ENCODE results near the gene BTN3A1.

Gene BTN3A1

DNA sequence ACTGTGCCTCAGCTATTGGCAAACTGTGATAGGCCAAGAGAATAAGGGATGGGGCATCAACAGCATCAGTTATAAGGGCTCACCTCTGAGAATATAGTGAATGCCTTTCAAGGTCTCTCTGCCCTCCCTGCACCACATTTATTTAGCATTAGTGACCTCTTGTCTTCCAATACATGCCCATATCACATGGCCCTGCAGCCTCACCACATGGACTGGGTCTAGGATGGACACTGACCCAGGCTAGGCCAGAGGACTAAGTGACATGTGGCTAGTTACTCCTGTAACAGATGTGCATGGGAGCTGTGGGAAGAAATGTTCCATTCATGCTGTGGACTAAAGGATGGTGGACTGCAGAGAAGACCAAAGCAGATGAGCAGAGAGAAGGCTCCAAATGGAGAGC, 22.3 kb upstream of the BTN3A1 start:
- no peak overlapping the region for H3K4me3 ChIP-seq (replicated peaks; ENCODE audit: insufficient read depth, low read length)
- TF ChIP-seq POLR2AphosphoS5 (IDR thresholded peaks at IDR 0.05; ENCODE audit: low read depth) (no peak), GABPA (IDR thresholded peaks at IDR 0.05; ENCODE audit: low read depth) (no peak), SPI1 (IDR thresholded peaks at IDR 0.05; ENCODE audit: borderline replicate concordance, low read depth) (no peak)
- TF ChIP-seq, protein P1, sequence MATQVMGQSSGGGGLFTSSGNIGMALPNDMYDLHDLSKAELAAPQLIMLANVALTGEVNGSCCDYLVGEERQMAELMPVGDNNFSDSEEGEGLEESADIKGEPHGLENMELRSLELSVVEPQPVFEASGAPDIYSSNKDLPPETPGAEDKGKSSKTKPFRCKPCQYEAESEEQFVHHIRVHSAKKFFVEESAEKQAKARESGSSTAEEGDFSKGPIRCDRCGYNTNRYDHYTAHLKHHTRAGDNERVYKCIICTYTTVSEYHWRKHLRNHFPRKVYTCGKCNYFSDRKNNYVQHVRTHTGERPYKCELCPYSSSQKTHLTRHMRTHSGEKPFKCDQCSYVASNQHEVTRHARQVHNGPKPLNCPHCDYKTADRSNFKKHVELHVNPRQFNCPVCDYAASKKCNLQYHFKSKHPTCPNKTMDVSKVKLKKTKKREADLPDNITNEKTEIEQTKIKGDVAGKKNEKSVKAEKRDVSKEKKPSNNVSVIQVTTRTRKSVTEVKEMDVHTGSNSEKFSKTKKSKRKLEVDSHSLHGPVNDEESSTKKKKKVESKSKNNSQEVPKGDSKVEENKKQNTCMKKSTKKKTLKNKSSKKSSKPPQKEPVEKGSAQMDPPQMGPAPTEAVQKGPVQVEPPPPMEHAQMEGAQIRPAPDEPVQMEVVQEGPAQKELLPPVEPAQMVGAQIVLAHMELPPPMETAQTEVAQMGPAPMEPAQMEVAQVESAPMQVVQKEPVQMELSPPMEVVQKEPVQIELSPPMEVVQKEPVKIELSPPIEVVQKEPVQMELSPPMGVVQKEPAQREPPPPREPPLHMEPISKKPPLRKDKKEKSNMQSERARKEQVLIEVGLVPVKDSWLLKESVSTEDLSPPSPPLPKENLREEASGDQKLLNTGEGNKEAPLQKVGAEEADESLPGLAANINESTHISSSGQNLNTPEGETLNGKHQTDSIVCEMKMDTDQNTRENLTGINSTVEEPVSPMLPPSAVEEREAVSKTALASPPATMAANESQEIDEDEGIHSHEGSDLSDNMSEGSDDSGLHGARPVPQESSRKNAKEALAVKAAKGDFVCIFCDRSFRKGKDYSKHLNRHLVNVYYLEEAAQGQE (IDR thresholded peaks at IDR 0.05; ENCODE audit: insufficient replicate concordance, low read depth): no peak
- TF ChIP-seq, protein P2, sequence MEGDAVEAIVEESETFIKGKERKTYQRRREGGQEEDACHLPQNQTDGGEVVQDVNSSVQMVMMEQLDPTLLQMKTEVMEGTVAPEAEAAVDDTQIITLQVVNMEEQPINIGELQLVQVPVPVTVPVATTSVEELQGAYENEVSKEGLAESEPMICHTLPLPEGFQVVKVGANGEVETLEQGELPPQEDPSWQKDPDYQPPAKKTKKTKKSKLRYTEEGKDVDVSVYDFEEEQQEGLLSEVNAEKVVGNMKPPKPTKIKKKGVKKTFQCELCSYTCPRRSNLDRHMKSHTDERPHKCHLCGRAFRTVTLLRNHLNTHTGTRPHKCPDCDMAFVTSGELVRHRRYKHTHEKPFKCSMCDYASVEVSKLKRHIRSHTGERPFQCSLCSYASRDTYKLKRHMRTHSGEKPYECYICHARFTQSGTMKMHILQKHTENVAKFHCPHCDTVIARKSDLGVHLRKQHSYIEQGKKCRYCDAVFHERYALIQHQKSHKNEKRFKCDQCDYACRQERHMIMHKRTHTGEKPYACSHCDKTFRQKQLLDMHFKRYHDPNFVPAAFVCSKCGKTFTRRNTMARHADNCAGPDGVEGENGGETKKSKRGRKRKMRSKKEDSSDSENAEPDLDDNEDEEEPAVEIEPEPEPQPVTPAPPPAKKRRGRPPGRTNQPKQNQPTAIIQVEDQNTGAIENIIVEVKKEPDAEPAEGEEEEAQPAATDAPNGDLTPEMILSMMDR (IDR thresholded peaks at IDR 0.05; ENCODE audit: insufficient read depth, low read length): no peak
- H3K27me3 ChIP-seq (ENCODE audit: insufficient read depth, poor library complexity, severe bottlenecking): no peaks in the 10 kb centered on the region
- DNase-seq (ENCODE audit: low read depth in 1 of 2, low spot score in 1 of 2): no peak
- H3K27ac ChIP-seq (replicated peaks): no peak overlapping the region

DNA sequence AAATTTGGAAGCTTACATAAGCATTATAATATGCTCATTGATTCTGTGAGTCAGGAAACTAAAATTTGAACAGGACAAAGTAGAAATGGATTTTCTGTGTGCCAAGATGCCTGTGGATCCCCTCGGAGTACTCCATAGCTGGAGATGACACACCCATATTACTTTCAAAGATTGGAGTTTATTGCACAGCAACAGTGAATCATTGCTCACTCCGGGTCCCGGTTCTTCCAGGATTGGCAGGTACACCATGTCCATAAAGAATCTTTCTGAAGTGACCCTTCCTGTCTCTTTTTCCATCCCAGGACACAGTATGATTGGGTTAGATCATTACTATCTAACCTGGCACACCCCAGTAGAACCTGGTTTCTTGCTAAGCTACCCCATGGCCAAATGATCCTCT, 21.8 kb upstream of the BTN3A1 start:
- no peak overlapping the region for H3K4me3 ChIP-seq (replicated peaks; ENCODE audit: insufficient read depth, low read length)
- H3K27ac ChIP-seq (replicated peaks): no peak overlapping the region
- TF ChIP-seq, protein P2 (IDR thresholded peaks at IDR 0.05; ENCODE audit: insufficient read depth, low read length): no peak
- TF ChIP-seq, protein P1 (IDR thresholded peaks at IDR 0.05; ENCODE audit: insufficient replicate concordance, low read depth): no peak
- TF ChIP-seq GABPA (IDR thresholded peaks at IDR 0.05; ENCODE audit: low read depth) (no peak), POLR2AphosphoS5 (IDR thresholded peaks at IDR 0.05; ENCODE audit: low read depth) (no peak), SPI1 (IDR thresholded peaks at IDR 0.05; ENCODE audit: borderline replicate concordance, low read depth) (no peak)
- H3K27me3 ChIP-seq (ENCODE audit: insufficient read depth, poor library complexity, severe bottlenecking): no peaks in the 10 kb centered on the region
- no peak for DNase-seq (ENCODE audit: low read depth in 1 of 2, low spot score in 1 of 2)

DNA sequence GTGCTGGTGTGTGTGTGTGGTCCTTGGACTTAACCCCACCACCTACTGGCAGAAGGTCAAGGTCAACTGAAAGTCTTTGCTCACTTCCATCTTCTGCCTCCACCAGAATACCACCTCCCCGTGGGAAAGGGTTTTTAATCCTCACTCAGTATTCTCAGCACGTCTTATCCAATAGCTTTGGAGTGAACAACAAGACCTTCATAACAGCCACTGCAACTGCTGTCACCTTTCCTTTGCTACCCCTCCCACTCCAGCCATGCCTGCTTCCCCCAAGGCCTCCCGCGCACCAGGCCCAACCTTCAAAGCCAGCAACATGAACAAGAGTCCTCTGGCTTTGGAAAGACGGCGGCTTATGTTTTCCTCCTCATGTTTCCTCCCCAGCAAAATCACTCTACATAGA, 20.0 kb upstream of the BTN3A1 start:
- H3K27ac ChIP-seq (replicated peaks): no peak overlapping the region
- H3K27me3 ChIP-seq (ENCODE audit: insufficient read depth, poor library complexity, severe bottlenecking): no peaks in the 10 kb centered on the region
- TF ChIP-seq, protein P2 (IDR thresholded peaks at IDR 0.05; ENCODE audit: insufficient read depth, low read length): no peak
- TF ChIP-seq GABPA (IDR thresholded peaks at IDR 0.05; ENCODE audit: low read depth): no peak
- no peak for TF ChIP-seq SPI1 (IDR thresholded peaks at IDR 0.05; ENCODE audit: borderline replicate concordance, low read depth)
- no peak for TF ChIP-seq POLR2AphosphoS5 (IDR thresholded peaks at IDR 0.05; ENCODE audit: low read depth)
- TF ChIP-seq, protein P1 (IDR thresholded peaks at IDR 0.05; ENCODE audit: insufficient replicate concordance, low read depth): no peak
- no peak for DNase-seq (ENCODE audit: low read depth in 1 of 2, low spot score in 1 of 2)
- H3K4me3 ChIP-seq (replicated peaks; ENCODE audit: insufficient read depth, low read length): no peak overlapping the region
